Measurements from ENCODE around the gene HOXC4.

DNA sequence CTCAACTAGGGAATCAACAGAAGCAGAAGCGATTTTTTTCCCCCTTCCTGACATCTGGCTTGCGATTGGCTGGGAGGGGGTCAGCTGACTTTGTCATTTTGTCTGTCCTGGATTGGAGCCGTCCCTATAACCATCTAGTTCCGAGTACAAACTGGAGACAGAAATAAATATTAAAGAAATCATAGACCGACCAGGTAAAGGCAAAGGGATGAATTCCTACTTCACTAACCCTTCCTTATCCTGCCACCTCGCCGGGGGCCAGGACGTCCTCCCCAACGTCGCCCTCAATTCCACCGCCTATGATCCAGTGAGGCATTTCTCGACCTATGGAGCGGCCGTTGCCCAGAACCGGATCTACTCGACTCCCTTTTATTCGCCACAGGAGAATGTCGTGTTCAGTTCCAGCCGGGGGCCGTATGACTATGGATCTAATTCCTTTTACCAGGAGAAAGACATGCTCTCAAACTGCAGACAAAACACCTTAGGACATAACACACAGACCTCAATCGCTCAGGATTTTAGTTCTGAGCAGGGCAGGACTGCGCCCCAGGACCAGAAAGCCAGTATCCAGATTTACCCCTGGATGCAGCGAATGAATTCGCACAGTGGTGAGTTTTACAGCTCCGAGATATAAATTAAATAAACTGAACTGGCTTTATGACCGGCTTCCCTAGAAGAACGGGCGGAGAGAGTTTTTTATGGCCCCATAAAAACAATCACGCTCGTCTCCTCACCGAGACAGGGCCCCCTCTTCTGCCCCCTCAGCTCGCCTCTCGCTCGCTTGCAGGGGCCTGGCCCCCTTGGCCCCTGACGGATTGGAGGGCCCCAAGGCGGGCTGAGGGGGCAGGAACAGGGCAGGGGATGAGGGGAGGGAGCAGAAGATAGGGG, 25.1 kb upstream of the HOXC4 start, which contains the start of gene HOXC6:
- TF ChIP-seq, protein P1, sequence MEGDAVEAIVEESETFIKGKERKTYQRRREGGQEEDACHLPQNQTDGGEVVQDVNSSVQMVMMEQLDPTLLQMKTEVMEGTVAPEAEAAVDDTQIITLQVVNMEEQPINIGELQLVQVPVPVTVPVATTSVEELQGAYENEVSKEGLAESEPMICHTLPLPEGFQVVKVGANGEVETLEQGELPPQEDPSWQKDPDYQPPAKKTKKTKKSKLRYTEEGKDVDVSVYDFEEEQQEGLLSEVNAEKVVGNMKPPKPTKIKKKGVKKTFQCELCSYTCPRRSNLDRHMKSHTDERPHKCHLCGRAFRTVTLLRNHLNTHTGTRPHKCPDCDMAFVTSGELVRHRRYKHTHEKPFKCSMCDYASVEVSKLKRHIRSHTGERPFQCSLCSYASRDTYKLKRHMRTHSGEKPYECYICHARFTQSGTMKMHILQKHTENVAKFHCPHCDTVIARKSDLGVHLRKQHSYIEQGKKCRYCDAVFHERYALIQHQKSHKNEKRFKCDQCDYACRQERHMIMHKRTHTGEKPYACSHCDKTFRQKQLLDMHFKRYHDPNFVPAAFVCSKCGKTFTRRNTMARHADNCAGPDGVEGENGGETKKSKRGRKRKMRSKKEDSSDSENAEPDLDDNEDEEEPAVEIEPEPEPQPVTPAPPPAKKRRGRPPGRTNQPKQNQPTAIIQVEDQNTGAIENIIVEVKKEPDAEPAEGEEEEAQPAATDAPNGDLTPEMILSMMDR (IDR thresholded peaks at IDR 0.05; ENCODE audit: insufficient read depth, low read depth, low read length): no peak
- peak; percentile 7 for TF ChIP-seq EZH2 (IDR thresholded peaks at IDR 0.05; ENCODE audit: insufficient read depth, low read length)
